LNCAP (cell line): ENCODE data around the gene ACAD8.

ENCODE experiments used
- TF ChIP-seq, protein P1 (sequence below): fragments of 450-650 bp; IDR thresholded peaks from 2 replicates; pipeline ENCODE4 v1.5.1; 2017; ENCODE audit warnings: mild to moderate bottlenecking

The ACAD8 gene

DNA sequence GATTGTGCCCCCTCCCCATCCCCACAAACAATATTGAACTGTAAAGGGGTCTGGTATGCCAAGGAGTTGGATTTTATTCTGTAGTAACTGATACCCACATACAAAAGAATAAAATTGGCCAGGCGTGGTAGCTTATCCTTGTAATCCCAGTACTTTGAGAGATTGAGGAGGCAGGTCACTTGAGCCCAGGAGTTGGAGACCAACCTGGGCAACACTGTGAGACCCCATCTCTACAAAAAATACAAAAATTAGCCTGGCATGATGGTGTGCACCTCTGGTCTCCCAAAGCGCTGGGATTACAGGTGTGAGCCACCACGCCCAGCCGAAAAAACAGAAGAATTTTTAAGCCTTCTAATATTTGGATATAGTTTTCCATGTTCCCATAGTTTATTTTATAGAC, 18.6 kb downstream of the ACAD8 start:
- TF ChIP-seq, protein P1, sequence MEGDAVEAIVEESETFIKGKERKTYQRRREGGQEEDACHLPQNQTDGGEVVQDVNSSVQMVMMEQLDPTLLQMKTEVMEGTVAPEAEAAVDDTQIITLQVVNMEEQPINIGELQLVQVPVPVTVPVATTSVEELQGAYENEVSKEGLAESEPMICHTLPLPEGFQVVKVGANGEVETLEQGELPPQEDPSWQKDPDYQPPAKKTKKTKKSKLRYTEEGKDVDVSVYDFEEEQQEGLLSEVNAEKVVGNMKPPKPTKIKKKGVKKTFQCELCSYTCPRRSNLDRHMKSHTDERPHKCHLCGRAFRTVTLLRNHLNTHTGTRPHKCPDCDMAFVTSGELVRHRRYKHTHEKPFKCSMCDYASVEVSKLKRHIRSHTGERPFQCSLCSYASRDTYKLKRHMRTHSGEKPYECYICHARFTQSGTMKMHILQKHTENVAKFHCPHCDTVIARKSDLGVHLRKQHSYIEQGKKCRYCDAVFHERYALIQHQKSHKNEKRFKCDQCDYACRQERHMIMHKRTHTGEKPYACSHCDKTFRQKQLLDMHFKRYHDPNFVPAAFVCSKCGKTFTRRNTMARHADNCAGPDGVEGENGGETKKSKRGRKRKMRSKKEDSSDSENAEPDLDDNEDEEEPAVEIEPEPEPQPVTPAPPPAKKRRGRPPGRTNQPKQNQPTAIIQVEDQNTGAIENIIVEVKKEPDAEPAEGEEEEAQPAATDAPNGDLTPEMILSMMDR = no peak

DNA sequence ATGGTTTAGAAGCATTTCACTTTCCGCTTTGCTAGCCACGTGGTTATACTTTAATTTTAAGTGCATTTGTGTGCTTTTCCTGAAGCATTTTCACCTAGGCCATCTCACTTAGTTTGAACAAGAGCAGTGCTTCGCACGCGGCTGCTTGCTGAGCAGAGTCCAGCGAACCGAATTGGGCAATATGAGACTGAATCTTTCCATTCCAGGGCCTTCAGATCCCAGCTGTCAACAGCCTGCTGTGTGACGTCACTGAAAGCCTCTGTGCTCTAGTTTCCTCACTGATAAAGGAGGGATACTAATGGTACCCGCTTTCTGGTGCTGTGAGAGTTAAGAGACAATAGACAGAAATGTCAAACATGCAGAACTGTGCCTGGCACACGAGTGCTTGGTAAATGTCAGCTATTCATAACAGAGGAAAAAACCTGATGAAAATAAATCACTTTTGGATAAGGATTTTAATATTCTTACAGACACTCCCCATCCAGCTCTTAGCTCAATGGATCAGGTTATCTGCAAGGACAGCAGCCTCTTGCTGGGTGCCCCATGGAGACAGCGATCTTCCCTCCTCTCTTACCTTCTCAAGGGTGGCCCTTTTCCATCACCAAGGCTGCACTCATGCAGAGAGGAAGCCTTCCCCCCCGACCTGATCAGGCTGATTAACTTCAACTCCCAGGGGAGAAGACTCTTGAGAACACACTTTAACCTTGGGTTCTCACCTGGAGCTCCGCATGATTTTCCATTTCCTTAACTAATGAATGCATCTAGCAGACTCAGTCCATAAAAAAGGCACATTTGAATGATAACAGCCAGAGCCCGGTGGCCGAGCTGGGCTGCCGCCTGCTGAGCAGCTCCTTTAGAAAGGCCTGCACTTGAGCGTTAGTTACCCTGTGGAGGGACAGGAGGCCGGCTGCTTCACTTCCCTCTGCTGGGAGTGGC, 19.3 kb downstream of the ACAD8 start:
- TF ChIP-seq, protein P1 = no peak

DNA sequence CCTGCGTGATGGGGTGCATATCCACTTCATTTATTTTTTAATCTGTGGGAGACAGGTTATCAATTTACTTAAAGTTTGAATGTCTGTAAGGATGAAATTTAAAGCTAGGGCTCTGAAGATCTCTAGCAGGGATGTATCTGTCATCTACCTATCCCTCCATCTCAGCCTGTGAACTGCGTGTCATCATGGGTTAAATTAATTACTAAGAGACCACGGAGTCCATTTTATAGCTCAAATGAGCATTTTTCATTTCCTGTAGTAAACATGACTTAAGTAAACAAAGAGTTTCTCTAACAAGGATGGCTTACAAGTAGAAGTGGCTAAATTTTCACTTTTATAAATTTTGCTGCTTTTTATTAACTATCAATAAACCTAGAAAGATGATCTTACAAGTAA, 19.9 kb downstream of the ACAD8 start:
- TF ChIP-seq, protein P1 = no peak

DNA sequence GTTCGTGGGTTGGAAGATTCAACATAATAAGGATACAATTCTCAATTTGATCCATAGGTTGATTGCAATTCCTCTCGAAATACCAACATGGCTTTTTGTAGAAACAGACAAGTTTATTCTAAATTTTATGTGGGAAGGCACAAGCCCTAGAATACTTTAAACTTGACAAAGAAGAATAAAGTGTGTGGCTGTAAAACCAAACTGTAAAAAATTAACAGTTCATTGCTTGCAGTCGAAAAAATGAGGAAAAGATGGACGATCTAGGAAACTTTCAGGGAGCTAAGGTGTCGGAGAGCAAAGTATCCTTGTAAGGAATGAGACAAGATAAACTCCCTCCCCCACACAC, 21.8 kb downstream of the ACAD8 start:
- TF ChIP-seq, protein P1 = no peak

DNA sequence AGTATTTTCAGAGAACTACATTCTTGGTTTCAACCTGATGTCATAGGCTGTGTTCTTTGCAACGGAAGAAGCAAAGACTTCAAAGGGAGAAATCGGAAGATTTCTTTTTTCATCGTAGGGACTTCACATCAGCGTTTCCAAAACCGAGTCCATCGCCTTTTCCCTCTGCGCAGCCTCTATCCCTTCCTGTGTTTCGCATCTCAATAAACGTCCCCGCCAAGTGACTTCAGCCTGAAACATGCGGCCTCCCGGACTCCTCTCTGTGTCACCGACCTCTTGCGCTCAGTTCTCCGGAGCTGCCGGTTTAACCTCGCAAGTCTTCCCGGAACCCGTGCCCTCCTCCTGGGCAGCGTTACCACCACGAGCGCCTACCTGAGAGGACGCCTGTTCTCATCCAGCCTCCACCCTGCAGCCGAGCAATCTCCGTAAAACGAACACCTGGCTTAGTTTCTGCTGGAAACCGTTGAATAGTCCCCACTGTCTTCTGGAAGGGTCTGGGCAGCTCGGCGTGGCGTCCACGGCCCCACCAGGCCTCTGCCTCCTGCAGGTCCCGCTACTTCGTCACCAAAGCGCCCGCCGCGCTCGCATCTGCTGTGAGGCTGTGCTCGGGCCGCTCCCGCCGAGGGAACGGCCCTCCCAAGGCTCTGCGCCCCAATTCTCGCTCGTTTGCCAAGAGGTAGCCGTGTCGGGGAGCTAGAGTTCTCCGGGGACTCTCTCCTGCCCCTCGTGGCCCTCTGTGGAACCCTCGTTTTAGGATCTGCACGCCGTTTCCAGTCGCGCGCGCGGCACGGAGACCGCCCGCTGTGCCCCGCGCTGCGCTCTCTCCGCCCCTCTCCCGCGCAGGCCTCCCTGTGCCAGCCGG, 22.4 kb downstream of the ACAD8 start, which contains the start of gene GLB1L3:
Gene GLB1L3, plus strand, starts transcription at position 846 of the 862 bp plus-strand sequence. CDS start 362 bp downstream, outside the sequence.
- TF ChIP-seq, protein P1 = no peak

DNA sequence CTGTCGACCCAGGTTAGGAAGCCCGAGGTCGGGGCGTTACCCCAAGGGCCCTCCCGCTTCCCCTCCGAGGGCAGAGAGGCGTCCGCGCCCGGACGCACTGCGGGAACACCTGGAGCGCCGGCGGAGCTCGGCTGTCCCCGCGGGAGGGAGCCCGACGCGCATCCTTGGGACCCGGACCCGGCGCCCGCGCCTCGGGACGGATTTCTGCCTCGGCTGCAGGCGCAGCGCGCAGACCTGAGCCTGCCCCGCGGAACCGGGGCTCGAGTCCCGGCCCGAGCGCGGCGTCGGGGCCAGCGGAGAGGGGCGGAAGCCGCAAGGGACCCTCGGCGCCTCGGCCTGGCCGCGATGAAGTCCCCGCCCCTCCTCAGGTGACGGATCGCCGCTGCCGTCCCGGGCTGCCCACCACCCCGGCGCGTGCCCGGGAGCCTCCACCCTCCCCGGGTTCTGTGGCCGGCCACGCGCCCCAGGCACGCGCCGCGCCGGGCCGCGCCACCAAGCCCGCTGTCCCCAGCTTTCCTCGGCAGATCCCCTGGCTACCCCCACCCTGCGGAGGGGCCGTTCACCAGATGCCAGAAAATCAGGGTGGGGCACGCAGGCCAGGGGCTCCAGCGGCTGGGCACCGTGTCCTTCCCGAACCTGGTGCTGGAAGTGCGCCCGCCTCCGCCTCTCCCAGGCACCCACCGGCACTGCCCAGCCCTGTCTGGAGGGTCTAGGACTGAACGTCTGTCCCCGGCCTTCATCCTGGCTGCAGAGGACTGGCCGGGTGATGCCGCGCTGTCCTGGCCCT, 23.2 kb downstream of the ACAD8 start:
- TF ChIP-seq, protein P1 = 0 out of 2 replicates have a peak, but pooled peaks have one; percentile 14
